K562 (cell line): Measurements from ENCODE around the gene METTL21C. TPM values are rescaled to one million over a fixed set of nuclear protein-coding genes. Genes with fewer than 3 reads are reported as not detected.

ENCODE experiments used
- ATAC-seq: fragments of 200-7000 bp; cut with Tn5 transposase; 3 replicates; pipeline ENCODE4 v1.9.1; 2020; ENCODE audit warnings: moderate library complexity
- BruUV-seq: library from RNA; stranded (reverse); fragments of 400-500 nt; replicated peaks from 2 replicates; lab custom pipeline; 2021; lab: Mats Ljungman, UMichigan
- CTCF ChIA-PET: fragments of 300-600 bp; formaldehyde crosslinking; extraction: SDS; loops from one replicate; lab custom pipeline; 2021; ENCODE audit warnings: low intra/inter-chr PET ratio; lab: Yijun Ruan, JAX
- POLR2A ChIA-PET: fragments of 300-600, 350-650 bp; sonication (Branson Sonifier 250); formaldehyde crosslinking; extraction: SDS; loops from one replicate; lab custom pipeline; 2021; ENCODE audit warnings: antibody characterized with exemption, inconsistent platforms; lab: Yijun Ruan, JAX
- DNase-seq, 4 experiments: peaks; one replicate each; pipeline versions ENCODE4 v3.0.0 to v3.0.0-alpha.2; 2011 to 2018; ENCODE audit warnings: low spot score in 3 of 4, mixed read lengths in 3 of 4; ENCODE audit errors: extremely low read depth in 1 of 4
- FAIRE-seq: peaks from 2 replicates; lab custom pipeline; 2011; peaks lifted over from hg19 to GRCh38; lab: Jason Lieb, UNC
- H2AFZ ChIP-seq: 2 replicates; pipeline ENCODE4 v1.6.0; 2011; ENCODE audit warnings: low read depth, low read length, control low read depth, inconsistent platforms
- H3K27ac ChIP-seq: fragments of 200-600 bp; 3 replicates; pipeline ENCODE4 v1.8.0; 2011; ENCODE audit warnings: low read depth, mild to moderate bottlenecking, control low read depth, inconsistent platforms, low read length, moderate library complexity, mixed read lengths; ENCODE audit errors: extremely low read depth
- H3K27me3 ChIP-seq, 2 experiments: fragments of 300-600 bp in 1 of 2; 2 replicates in 1 of 2; 3 replicates in 1 of 2; pipeline versions ENCODE4 v1.6.0 to v1.8.0; 2011; ENCODE audit warnings: inconsistent platforms in 2 of 2, low read length in 2 of 2, mild to moderate bottlenecking in 1 of 2, mixed read lengths in 1 of 2, moderate library complexity in 1 of 2; ENCODE audit not compliant: control insufficient read depth in 2 of 2, insufficient read depth in 2 of 2
- H3K36me3 ChIP-seq: fragments of 300-600 bp; 3 replicates; pipeline ENCODE4 v1.8.0; 2011; ENCODE audit warnings: mild to moderate bottlenecking, low read length, inconsistent platforms; ENCODE audit not compliant: control insufficient read depth, insufficient read depth
- H3K4me1 ChIP-seq, 2 experiments: fragments of 200-600 bp in 1 of 2; replicated peaks in 1 of 2; 2 replicates in 1 of 2; 3 replicates in 1 of 2; pipeline versions ENCODE4 v1.5.1 to v1.8.0; 2011; ENCODE audit warnings: inconsistent platforms in 2 of 2, low read length in 2 of 2, mild to moderate bottlenecking in 1 of 2, mixed read lengths in 1 of 2, moderate library complexity in 1 of 2; ENCODE audit not compliant: control insufficient read depth in 2 of 2, insufficient read depth in 2 of 2
- H3K4me2 ChIP-seq: 2 replicates; pipeline ENCODE4 v1.6.1; 2011; ENCODE audit warnings: low read length, control low read depth, inconsistent platforms, mixed read lengths; ENCODE audit not compliant: insufficient read depth
- H3K4me3 ChIP-seq: fragments of 200-600 bp; sonication (generic), shearing (Covaris generic); 2 replicates; pipeline ENCODE4 v1.5.1; 2016; ENCODE audit warnings: control low read depth, inconsistent platforms
- H3K79me2 ChIP-seq: fragments of 200-600 bp; 3 replicates; pipeline ENCODE4 v1.8.0; 2011; ENCODE audit warnings: low read length, inconsistent platforms; ENCODE audit not compliant: control insufficient read depth, insufficient read depth
- H3K9ac ChIP-seq, 2 experiments: 2 replicates each; pipeline versions ENCODE4 v1.6.0 to v1.6.1; 2011; ENCODE audit warnings: low read depth in 2 of 2, low read length in 2 of 2, control low read depth in 1 of 2, inconsistent platforms in 1 of 2, mild to moderate bottlenecking in 1 of 2, mixed read lengths in 1 of 2; ENCODE audit not compliant: insufficient read depth in 1 of 2
- H3K9me1 ChIP-seq: one replicate; pipeline ENCODE4 v1.6.0; 2011; ENCODE audit warnings: inconsistent platforms, mild to moderate bottlenecking, low read length, moderate library complexity; ENCODE audit not compliant: control insufficient read depth, insufficient read depth
- H3K9me3 ChIP-seq: replicated peaks from 2 replicates; pipeline ENCODE4 v1.5.1; 2011; ENCODE audit warnings: low read depth, low read length, inconsistent platforms; ENCODE audit not compliant: control insufficient read depth, insufficient read depth
- H4K20me1 ChIP-seq: replicated peaks from 2 replicates; pipeline ENCODE4 v1.6.1; 2011; ENCODE audit warnings: low read length, inconsistent platforms, mixed read lengths; ENCODE audit not compliant: control insufficient read depth, insufficient read depth
- BRD4 ChIP-seq: fragments of 200-600 bp; sonication (generic); IDR thresholded peaks from 2 replicates; pipeline ENCODE4 v1.6.1; 2017; ENCODE audit warnings: inconsistent platforms
- MIER1 ChIP-seq: fragments of 450-650 bp; IDR thresholded peaks from 2 replicates; pipeline ENCODE4 v1.6.1; 2016; ENCODE audit warnings: antibody characterized with exemption, mild to moderate bottlenecking, low read depth
- MTA2 ChIP-seq: fragments of 450-650 bp; IDR thresholded peaks from 2 replicates; pipeline ENCODE4 v1.6.1; 2016; ENCODE audit warnings: low read depth
- RBM15 ChIP-seq: fragments of 200-400 bp; formaldehyde crosslinking; IDR thresholded peaks from 2 replicates; pipeline ENCODE4 v1.6.1; 2018; ENCODE audit warnings: mild to moderate bottlenecking, low read length, moderate library complexity; ENCODE audit not compliant: insufficient read depth
- ZNF444 ChIP-seq: fragments of 250-450 bp; sonication (Bioruptor Pico); IDR thresholded peaks from 2 replicates; pipeline ENCODE4 v1.4.0; 2020; ENCODE audit warnings: mild to moderate bottlenecking, moderate library complexity
- ZNF445 ChIP-seq: fragments of 250-450 bp; sonication (Bioruptor Pico); IDR thresholded peaks from 2 replicates; pipeline ENCODE4 v1.4.0; 2020; ENCODE audit warnings: low read depth, mild to moderate bottlenecking, moderate library complexity
- ZNF561 ChIP-seq: fragments of 450-650 bp; formaldehyde crosslinking; conservative IDR thresholded peaks from 2 replicates; pipeline ENCODE4 v1.4.0; 2020; ENCODE audit warnings: mild to moderate bottlenecking, moderate library complexity
- WGBS: fragments of 100-300 bp; shearing (Covaris generic); methylation state at CpG from one replicate; pipeline ENCODE4 v1.1.6; 2016; ENCODE audit warnings: low coverage, mixed read lengths; ENCODE audit not compliant: insufficient coverage; ENCODE audit errors: missing lambda C conversion rate; 5-methylcytosine and 5-hydroxymethylcytosine counted together
- in situ Hi-C: fragments of 300-500 bp; cut with MboI; formaldehyde crosslinking; loops from 4 replicates; pipeline ENCODE4 v1.15.0; 2018; ENCODE audit warnings: inconsistent platforms, mixed read lengths
- intact Hi-C: fragments of 100-400 bp; cut with micrococcal nuclease; formaldehyde crosslinking; loops from 2 replicates; pipeline ENCODE4 v1.14.2; 2022
- polyA plus RNA-seq, 8 experiments: library from polyadenylated mRNA; depleted of rRNA in 4 of 8; stranded (reverse) in 5 of 8; unstranded in 3 of 8; fragments of >200 nt; fragmentation: Nextera tagmentation in 2 of 8; fragmentation: Illumina TruSeq in 1 of 8; extraction: Ambion mirVana in 2 of 8; extraction: Trizol in 1 of 8; gene quantifications; 2 replicates each; pipeline versions ENCODE4 v1.2.1 to v1.2.3, GENCODE V29; 2011 to 2014; ENCODE audit warnings: inconsistent platforms in 1 of 8, missing spikeins in 1 of 8
- total RNA-seq, 7 experiments: library from RNA; depleted of rRNA in 6 of 7; stranded (reverse); fragments of >200 nt in 6 of 7; fragmentation: Illumina TruSeq in 2 of 7; extraction: Trizol in 2 of 7; gene quantifications; 2 replicates each; pipeline versions ENCODE4 v1.2.1 to v1.2.3, GENCODE V29; 2011 to 2021; ENCODE audit warnings: low replicate concordance in 1 of 7
- TF ChIP-seq, protein P1 (sequence below): conservative IDR thresholded peaks from 2 replicates; pipeline ENCODE4 v1.6.1; 2011; ENCODE audit warnings: low read depth, mild to moderate bottlenecking, low read length; ENCODE audit not compliant: control insufficient read depth

Gene METTL21C
- total and polyA plus RNA-seq, 9 of the 15 experiments (the other 6 are each of a cell fraction or from before 2014, with no cell fraction given), result not detected

GRCh38 chr13:102651892-102652291 is 43.0 kb downstream of the METTL21C start:
- no peak overlapping the region for H3K27ac ChIP-seq
- ChIA-PET CTCF (no interaction called here), POLR2A (interaction anchor here (0.8 kb wide), 1 partner anchor 30 kb away, joined by 3 read pairs; no protein-coding TSS in a partner anchor)
- H4K20me1 ChIP-seq, result no peaks in the 10 kb centered on the region; the same call in 1 of the 2 replicates
- BruUV-seq, result no TSS peak
- no peaks in the 10 kb centered on the region for H3K9me1 ChIP-seq
- H3K9me3 ChIP-seq, result no peaks in the 10 kb centered on the region
- H3K27me3 ChIP-seq, result no peaks in the 10 kb centered on the region
- no peak overlapping the region for H3K4me2 ChIP-seq
- TF ChIP-seq MTA2, result no peak
- TF ChIP-seq, protein P1, sequence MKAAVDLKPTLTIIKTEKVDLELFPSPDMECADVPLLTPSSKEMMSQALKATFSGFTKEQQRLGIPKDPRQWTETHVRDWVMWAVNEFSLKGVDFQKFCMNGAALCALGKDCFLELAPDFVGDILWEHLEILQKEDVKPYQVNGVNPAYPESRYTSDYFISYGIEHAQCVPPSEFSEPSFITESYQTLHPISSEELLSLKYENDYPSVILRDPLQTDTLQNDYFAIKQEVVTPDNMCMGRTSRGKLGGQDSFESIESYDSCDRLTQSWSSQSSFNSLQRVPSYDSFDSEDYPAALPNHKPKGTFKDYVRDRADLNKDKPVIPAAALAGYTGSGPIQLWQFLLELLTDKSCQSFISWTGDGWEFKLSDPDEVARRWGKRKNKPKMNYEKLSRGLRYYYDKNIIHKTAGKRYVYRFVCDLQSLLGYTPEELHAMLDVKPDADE, result no peak
- no peak for TF ChIP-seq MIER1
- no peak for TF ChIP-seq BRD4
- no peak for TF ChIP-seq ZNF444 (CRISPR knock-in tag)
- no peak for TF ChIP-seq RBM15
- no peak for TF ChIP-seq ZNF445 (CRISPR knock-in tag)
- TF ChIP-seq ZNF561, result no peak
- H3K36me3 ChIP-seq, result peaks cover 90% of the 10 kb centered on the region
- ATAC-seq, result no peak
- no peak overlapping the region for H2AFZ ChIP-seq
- H3K4me3 ChIP-seq, result no peak overlapping the region
- FAIRE-seq, result no peak
- WGBS, result 92% methylated on average over 4 of the region's 5 CpGs
- no peak for DNase-seq
- H3K79me2 ChIP-seq, result no peaks in the 10 kb centered on the region
- H3K4me1 ChIP-seq, result no peaks in the 10 kb centered on the region
- intact Hi-C loops (loop anchor here (5.0 kb wide), 1 partner anchor 40 kb away; no protein-coding TSS in a partner anchor), in situ Hi-C loops (no loop called here)
- no peak overlapping the region for H3K9ac ChIP-seq
